GM19043 (cell line): ENCODE results near the gene POTEI.
"Not testable (repeated sequence)": the region's sequence is repeated elsewhere in the genome, so short reads cannot be mapped to it uniquely, and the experiment has no call there.

Experiments used
- ATAC-seq: cut with Tn5 transposase; IDR thresholded peaks from one replicate; pipeline ENCODE4 v1.9.1; 2021; ENCODE audit warnings: low read depth; ENCODE audit not compliant: unreplicated experiment

The POTEI gene

DNA sequence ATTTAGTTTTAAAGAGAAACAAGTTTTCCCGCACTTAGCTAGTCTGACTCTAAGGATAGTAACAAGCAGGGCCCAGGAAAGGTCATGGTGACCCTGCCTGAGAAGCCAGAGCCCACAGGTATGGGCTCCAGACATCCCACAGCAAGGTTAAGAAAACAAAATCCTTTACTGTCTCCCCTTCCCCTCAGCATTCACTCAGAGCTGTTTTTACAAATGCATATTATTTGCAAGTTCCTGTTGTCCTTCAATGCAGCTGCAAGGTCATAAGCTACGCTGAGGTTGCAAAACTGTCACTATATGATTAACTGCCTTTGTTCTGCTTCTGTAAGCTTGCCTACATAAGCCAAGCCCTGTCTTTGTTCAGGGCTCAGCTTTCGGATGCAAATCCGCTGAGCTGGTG lies 18.1 kb downstream of the POTEI start:
- ATAC-seq, result not testable (repeated sequence)

DNA sequence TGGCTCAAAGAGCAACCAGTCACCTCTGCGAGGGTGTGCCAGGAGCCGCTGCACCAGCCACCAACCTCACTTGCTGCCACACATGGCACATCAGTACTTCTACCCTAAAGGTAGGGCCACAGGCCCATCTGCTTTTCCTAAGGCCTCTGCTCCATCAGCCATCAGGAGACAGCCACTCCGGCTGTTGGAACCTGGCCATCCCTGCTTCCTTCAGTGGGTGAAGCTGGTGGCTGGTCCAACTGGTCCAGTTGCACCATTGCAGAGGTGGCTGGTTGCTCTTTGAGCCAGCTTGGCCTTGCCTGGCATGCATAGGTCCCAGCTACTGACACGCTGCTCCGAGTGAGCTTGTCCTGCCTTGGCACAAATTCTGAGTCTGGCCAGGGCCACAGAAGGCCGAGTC lies 53.7 kb downstream of the POTEI start:
- ATAC-seq, result not testable (repeated sequence)

DNA sequence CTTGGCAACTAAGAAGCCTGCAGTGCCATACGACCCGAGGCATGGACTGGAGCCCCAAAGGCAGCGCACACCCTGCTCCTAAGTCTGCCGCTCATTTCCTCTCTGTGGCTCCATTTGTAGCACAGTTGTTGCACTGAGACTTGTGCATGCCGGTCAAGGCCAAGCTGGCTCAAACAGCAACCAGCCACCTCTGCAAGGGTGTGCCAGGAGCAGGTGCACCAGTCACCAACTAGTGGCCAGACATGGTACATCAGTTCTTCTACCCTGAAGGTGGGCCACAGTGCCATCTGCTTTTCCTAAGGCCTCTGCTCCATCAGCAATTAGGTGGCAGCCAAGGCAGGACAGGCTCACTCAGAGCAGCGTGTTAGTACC lies 54.4 kb downstream of the POTEI start:
- not testable (repeated sequence) for ATAC-seq

DNA sequence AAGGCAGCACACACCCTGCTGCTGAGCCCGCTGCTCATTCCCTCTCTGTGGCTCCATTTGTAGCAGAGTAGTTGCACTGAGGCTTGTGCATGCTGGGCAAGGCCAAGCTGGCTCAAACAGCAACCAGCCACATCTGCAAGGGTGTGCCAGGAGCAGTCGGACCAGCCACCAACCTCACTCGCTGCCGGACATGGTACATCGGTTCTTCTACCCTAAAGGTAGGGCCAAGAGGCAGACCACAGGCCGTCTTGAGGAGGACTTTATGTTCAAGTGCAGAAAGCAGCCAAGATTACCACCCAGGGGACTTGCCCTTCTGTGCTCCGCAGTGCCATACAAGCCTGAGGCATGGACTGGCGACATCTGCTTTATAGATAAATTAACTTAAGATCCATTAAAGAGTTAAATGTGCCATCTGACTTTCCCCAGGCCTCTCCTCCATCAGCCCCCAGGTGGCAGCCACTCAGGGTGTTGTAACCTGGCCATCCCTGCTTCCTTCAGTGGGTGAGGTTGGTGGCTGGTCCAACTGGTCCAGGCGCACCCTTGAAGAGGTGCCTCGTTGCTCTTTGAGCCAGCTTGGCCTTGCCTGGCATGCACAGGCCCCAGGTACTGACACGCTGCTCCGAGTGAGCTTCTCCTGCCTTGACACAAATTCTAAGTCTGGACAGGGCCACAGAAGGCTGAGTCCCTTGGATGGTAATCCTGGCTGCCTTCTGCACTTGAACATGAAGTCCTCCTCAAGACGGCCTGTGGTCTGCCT lies 55.0 kb downstream of the POTEI start:
- ATAC-seq, result not testable (repeated sequence)

DNA sequence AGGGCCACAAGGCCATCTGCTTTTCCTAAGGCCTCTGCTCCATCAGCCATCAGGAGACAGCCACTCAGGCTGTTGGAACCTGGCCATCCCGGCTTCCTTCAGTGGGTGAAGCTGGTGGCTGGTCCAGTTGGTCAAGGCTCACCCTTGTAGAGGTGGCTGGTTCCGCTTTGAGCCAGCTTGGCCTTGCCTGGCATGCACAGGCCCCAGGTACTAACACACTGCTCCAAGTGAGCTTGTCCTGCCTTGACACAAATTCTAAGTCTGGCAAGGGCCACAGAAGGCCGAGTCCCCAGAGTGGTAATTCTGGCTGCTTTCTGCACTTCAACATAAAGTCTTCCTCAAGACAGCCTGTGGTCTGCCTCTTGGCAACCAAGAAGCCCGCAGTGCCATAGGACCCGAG lies 56.2 kb downstream of the POTEI start:
- ATAC-seq, result not testable (repeated sequence)

DNA sequence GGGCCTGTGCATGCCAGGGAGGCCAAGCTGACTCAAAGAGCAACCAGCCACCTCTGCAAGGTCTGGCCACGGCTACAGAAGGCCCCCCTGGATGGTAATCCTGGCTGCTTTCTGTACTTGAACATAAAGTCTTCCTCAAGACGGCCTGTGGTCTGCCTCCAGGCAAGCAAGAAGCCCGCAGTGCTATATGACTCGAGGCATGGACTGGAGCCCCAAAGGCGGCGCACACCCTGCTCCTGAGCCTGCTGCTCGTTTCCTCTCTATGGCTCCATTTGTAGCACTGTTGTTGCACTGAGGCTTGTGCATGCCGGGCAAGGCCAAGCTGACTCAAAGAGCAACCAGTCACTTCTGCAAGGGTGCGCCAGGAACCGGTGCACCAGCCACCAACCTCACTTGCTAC lies 57.3 kb downstream of the POTEI start:
- ATAC-seq, result not testable (repeated sequence)

DNA sequence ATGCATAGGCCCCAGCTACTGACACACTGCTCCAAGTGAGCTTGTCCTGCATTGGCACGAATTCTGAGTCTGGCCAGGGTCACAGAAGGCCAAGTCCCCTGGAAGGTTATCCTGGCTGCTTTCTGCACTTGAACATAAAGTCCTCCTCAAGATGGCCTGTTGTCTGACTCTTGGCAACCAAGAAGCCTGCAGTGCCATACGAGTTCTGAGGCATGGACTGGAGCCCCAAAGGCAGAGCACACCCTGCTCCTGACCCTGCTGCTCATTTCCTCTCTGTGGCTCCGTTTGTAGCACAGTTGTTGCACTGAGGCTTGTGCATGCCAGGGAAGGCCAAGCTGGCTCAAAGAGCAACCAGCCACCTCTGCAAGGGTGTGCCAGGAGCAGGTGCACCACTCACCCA lies 57.9 kb downstream of the POTEI start:
- not testable (repeated sequence) for ATAC-seq

DNA sequence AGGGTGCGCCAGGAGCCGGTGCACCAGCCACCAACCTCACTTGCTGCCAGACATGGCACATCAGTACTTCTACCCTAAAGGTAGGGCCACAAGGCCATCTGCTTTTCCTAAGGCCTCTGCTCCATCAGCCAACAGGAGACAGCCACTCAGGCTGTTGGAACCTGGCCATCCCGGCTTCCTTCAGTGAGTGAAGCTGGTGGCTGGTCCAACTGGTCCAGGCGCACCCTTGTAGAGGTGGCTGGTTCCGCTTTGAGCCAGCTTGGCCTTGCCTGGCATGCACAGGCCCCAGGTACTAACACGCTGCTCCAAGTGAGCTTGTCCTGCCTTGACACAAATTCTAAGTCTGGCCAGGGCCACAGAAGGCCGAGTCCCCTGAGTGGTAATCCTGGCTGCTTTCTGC lies 58.8 kb downstream of the POTEI start:
- ATAC-seq, result not testable (repeated sequence)

DNA sequence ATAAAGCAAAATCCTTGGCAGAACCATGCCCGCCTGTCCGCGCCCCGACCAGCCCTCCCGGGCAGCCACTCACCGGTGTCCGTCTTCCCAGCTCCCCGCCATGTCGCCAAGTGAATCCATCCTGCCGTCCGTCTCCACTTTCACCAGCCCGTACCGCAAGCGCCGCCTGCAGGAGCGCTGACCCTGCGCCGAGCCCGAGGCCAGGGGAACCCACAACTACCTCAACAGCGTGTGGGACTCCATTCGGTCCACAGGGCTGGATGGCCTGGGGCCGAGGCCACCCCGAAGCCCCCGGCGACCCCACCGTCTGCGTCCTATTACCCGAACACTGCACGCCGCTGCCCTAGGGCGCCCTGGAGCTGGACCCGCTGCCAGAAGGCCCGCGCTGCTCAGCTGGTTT lies 81.5 kb downstream of the POTEI start:
- not testable (repeated sequence) for ATAC-seq

DNA sequence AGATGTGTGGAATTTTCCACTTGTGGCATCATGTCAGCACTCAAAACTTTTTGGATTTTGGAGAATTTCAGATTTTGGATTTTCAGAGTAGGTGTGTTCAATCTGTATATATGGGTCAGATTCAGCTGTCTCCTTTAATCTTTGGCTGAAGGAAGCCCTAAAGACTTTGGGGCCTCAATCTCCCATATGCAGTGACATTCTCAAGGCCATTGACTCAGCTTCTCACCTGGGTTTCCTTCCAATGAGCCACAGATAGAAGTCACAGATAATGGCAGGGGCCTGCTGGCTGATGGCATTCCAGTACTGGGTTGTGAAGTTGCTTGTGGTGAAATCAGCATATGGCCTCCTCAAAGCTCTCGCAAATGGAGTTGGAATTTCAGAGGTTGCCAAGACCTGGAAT lies 90.3 kb downstream of the POTEI start:
- ATAC-seq, result not testable (repeated sequence)

DNA sequence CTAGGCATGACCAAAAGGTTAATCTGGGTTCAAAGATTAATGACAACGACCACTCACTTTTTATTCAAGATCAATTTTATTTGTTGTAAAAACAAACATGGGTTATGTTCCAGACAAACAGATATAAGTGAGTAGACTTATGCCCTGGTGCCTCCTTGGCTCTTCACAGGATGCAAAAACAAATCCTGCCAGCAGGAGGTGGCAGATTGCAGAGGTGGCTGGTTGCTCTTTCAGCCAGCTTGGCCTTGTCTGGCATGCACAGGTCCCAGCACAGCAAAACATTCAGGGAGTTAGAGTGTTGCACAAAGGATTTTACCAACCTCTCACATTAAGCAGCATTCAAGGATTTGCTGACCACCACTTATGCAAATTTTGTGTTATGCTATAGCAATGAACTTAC lies 92.4 kb downstream of the POTEI start:
- not testable (repeated sequence) for ATAC-seq
